Measurements from ENCODE around the gene CYP46A1.

- TF ChIP-seq POLR2A (IDR thresholded peaks at IDR 0.05) (no peak), CTCF (IDR thresholded peaks at IDR 0.05) (no peak)
Observed at GRCh38 chr14:99731547-99732435, 47.7 kb downstream of the CYP46A1 start.

All from Peyer's patch (tissue), 4 donors.